Measurements from ENCODE around the gene PTGS2.

- TF ChIP-seq CTCF (IDR thresholded peaks at IDR 0.05) (no peak), ZFX (IDR thresholded peaks at IDR 0.05; ENCODE audit: borderline replicate concordance) (no peak)
These were observed 2.1 kb downstream of the PTGS2 start for GRCh38 chr1:186678155-186678554.

Measured in 22Rv1 (cell line).